DOHH2 (cell line): ENCODE data around the gene GBA2.

Source experiments
- H3F3A ChIP-seq: fragments of 200-600 bp; sonication (generic), shearing (Covaris generic); 2 replicates; pipeline ENCODE4 v1.6.0; 2016; ENCODE audit warnings: antibody characterized with exemption, mild to moderate bottlenecking; ENCODE audit not compliant: control insufficient read depth, insufficient read depth
- H3K27ac ChIP-seq: fragments of 200-600 bp; sonication (generic); 2 replicates; pipeline ENCODE4 v1.5.1; 2014; ENCODE audit warnings: low read depth, mild to moderate bottlenecking, low read length, moderate library complexity
- H3K27me3 ChIP-seq: fragments of 200-600 bp; sonication (generic); 2 replicates; pipeline ENCODE4 v1.6.1; 2014; ENCODE audit warnings: mild to moderate bottlenecking, low read length, mixed read lengths; ENCODE audit not compliant: control insufficient read depth
- H3K36me3 ChIP-seq: fragments of 200-600 bp; sonication (generic); 2 replicates; pipeline ENCODE4 v1.6.1; 2014; ENCODE audit warnings: mild to moderate bottlenecking, low read length, moderate library complexity, mixed read lengths; ENCODE audit not compliant: control insufficient read depth
- H3K4me1 ChIP-seq: fragments of 200-600 bp; sonication (generic); 2 replicates; pipeline ENCODE4 v1.6.1; 2014; ENCODE audit warnings: mild to moderate bottlenecking, low read length, mixed read lengths; ENCODE audit not compliant: control insufficient read depth
- H3K4me2 ChIP-seq: fragments of 200-600 bp; sonication (generic); 2 replicates; pipeline ENCODE4 v1.6.0; 2014; ENCODE audit warnings: mild to moderate bottlenecking, low read length, moderate library complexity
- H3K4me3 ChIP-seq: fragments of 200-600 bp; sonication (generic); 2 replicates; pipeline ENCODE4 v1.5.1; 2014; ENCODE audit warnings: mild to moderate bottlenecking, low read length, mixed read lengths
- H3K79me2 ChIP-seq: fragments of 200-600 bp; sonication (generic); 2 replicates; pipeline ENCODE4 v1.6.1; 2014; ENCODE audit warnings: mild to moderate bottlenecking, low read length, mixed read lengths; ENCODE audit not compliant: control insufficient read depth
- H3K9me2 ChIP-seq: fragments of 200-600 bp; sonication (generic); replicated peaks from 2 replicates; pipeline ENCODE4 v1.6.1; 2014; ENCODE audit warnings: mild to moderate bottlenecking, low read length, mixed read lengths; ENCODE audit not compliant: control insufficient read depth
- H3K9me3 ChIP-seq: fragments of 200-600 bp; sonication (generic); 2 replicates; pipeline ENCODE4 v1.6.1; 2014; ENCODE audit warnings: antibody characterized with exemption, low read length, mixed read lengths; ENCODE audit not compliant: control insufficient read depth, insufficient read depth
- H4K20me1 ChIP-seq: fragments of 200-600 bp; sonication (generic); 2 replicates; pipeline ENCODE4 v1.6.0; 2014; ENCODE audit warnings: low read depth, mild to moderate bottlenecking, antibody characterized with exemption, low read length, moderate library complexity; ENCODE audit not compliant: control insufficient read depth, insufficient read depth
- CTCF ChIP-seq: fragments of 200-600 bp; sonication (generic); IDR thresholded peaks from one replicate; pipeline ENCODE4 v1.5.1; 2014; ENCODE audit warnings: antibody characterized with exemption, mild to moderate bottlenecking, low read depth, low read length; ENCODE audit not compliant: poor library complexity, severe bottlenecking
- EZH2phosphoT487 ChIP-seq: fragments of 200-600 bp; sonication (generic); IDR thresholded peaks from 2 replicates; pipeline ENCODE4 v1.6.1; 2017; ENCODE audit warnings: borderline replicate concordance, mild to moderate bottlenecking, antibody characterized with exemption, low read length, moderate library complexity, mixed read lengths

The GBA2 gene

GRCh38 chr9:35791297-35791921, 42.4 kb upstream of the GBA2 start, which contains the start of gene NPR2:
Gene NPR2 (plus strand): TSS chr9:35791591. CDS start chr9:35792409, 818 bp downstream.
- TF ChIP-seq EZH2phosphoT487 (no peak), CTCF (no peak)
- Histone ChIP-seq H3K79me2 (no peaks in the 10 kb centered on the region), H3F3A (no peaks in the 10 kb centered on the region), H3K4me3 (no peak within 1 kb of the TSS), H3K4me2 (no peak within 1 kb of the TSS), H3K4me1 (no peaks in the 10 kb centered on the region), H3K9me2 (no peaks in the 10 kb centered on the region), H3K36me3 (no peaks in the 10 kb centered on the region), H4K20me1 (no peaks in the 10 kb centered on the region), H3K9me3 (no peaks in the 10 kb centered on the region), H3K27ac (no peak within 1 kb of the TSS), H3K27me3 (no peaks in the 10 kb centered on the region)

GRCh38 chr9:35790385-35791296, 41.6 kb upstream of the GBA2 start:
- H3K79me2 ChIP-seq: no peaks in the 10 kb centered on the region
- H3K27me3 ChIP-seq: no peaks in the 10 kb centered on the region
- no peaks in the 10 kb centered on the region for H3K9me3 ChIP-seq
- H3K27ac ChIP-seq: no peak overlapping the region
- no peak overlapping the region for H3K4me3 ChIP-seq
- no peaks in the 10 kb centered on the region for H3K9me2 ChIP-seq
- no peak overlapping the region for H3K4me2 ChIP-seq
- H4K20me1 ChIP-seq: no peaks in the 10 kb centered on the region
- no peaks in the 10 kb centered on the region for H3F3A ChIP-seq
- TF ChIP-seq EZH2phosphoT487 (no peak), CTCF (peak; percentile 94)
- no peaks in the 10 kb centered on the region for H3K4me1 ChIP-seq
- no peaks in the 10 kb centered on the region for H3K36me3 ChIP-seq

GRCh38 chr9:35790025-35790384, 41.0 kb upstream of the GBA2 start:
- H3K27me3 ChIP-seq: no peaks in the 10 kb centered on the region
- H3K27ac ChIP-seq: no peak overlapping the region
- no peaks in the 10 kb centered on the region for H3K79me2 ChIP-seq
- H3K9me3 ChIP-seq: no peaks in the 10 kb centered on the region
- H3K4me3 ChIP-seq: no peak overlapping the region
- no peaks in the 10 kb centered on the region for H3F3A ChIP-seq
- H3K9me2 ChIP-seq: no peaks in the 10 kb centered on the region
- no peak overlapping the region for H3K4me2 ChIP-seq
- no peaks in the 10 kb centered on the region for H3K36me3 ChIP-seq
- no peaks in the 10 kb centered on the region for H3K4me1 ChIP-seq
- no peaks in the 10 kb centered on the region for H4K20me1 ChIP-seq
- TF ChIP-seq CTCF (no peak), EZH2phosphoT487 (no peak)
